GM10266 (cell line): ENCODE data around the gene F2.

Experiments
- DNase-seq: peaks from one replicate; pipeline ENCODE4 v3.0.0; 2012; ENCODE audit errors: extremely low spot score
- TF ChIP-seq, protein P1 (sequence below): IDR thresholded peaks from 2 replicates; pipeline ENCODE4 v1.5.1; 2012; ENCODE audit warnings: mild to moderate bottlenecking, low read depth; ENCODE audit not compliant: control insufficient read depth, insufficient read depth; ENCODE audit errors: missing control alignments

Gene F2

DNA sequence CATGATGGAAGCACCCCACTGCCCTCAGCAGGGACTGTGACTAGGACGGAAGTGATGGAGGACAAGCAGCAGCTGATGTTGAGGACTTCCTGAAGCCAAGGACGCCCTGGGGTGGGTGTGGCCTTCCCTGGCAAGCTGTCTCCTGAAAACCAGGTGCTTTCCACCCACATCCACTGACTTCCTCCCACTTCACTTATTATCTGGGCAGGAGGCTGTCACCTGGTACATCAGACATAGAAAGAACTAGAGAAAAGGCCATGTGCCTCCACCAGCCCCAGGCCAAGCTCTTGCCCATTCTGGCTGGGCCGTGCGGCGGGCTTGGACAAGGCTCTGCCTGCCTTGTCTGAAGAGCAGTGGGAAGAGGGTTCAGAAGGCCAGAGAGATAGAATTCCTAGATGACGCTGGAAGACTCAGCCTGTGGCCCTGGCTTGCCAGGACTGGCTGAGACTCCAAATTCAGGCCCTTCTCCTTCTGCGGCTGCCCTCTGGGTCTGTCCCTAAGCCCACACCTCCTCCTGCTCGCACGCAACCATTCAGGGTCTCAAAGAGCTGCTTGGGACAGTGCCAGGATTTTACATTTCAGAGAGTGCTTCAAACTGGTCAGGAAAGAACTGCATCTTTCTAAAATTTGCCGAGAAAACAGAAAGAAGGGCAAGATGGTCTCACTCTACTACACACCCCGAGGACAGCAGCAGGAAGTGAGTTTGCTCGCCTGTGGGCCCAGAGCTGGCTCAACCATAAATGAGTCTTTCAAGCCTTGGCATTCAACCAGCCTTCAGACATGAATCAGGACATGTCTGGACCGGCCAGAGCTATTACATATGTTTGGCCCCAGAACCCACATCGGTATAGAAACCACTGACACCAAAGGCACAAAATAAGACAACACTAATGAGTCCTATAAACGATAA is 31.9 kb upstream of the F2 start:
- no peak for DNase-seq
- TF ChIP-seq, protein P1, sequence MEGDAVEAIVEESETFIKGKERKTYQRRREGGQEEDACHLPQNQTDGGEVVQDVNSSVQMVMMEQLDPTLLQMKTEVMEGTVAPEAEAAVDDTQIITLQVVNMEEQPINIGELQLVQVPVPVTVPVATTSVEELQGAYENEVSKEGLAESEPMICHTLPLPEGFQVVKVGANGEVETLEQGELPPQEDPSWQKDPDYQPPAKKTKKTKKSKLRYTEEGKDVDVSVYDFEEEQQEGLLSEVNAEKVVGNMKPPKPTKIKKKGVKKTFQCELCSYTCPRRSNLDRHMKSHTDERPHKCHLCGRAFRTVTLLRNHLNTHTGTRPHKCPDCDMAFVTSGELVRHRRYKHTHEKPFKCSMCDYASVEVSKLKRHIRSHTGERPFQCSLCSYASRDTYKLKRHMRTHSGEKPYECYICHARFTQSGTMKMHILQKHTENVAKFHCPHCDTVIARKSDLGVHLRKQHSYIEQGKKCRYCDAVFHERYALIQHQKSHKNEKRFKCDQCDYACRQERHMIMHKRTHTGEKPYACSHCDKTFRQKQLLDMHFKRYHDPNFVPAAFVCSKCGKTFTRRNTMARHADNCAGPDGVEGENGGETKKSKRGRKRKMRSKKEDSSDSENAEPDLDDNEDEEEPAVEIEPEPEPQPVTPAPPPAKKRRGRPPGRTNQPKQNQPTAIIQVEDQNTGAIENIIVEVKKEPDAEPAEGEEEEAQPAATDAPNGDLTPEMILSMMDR, result no peak

GRCh38 chr11:46690702-46691101 is 28.3 kb upstream of the F2 start:
- DNase-seq, result no peak
- TF ChIP-seq, protein P1, result no peak

- no peak for DNase-seq
- TF ChIP-seq, protein P1, result no peak
These were observed 26.6 kb upstream of the F2 start for GRCh38 chr11:46692450-46692849.

DNA sequence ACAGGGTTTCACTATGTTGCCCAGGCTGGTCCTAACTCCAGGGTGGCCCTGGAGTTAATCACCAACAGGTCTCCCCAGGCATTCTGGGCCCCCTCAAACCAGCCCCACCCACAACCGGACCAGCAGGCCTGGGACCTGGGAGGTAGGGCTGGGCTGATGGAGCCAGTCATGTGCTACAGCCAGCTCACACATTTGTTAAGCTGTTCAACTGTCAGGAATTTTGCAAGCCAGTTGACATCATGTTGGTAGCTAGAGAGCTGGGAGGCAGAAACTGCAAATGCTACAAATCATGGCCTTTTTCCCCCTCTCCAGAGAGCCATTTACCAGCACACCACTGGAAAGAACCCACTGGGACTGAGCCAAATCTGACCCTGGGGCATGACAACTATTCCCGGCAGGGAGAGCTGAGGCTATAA is 25.4 kb upstream of the F2 start:
- TF ChIP-seq, protein P1, result no peak
- no peak for DNase-seq

GRCh38 chr11:46694072-46694471 is 24.9 kb upstream of the F2 start:
- TF ChIP-seq, protein P1, result no peak
- no peak for DNase-seq

GRCh38 chr11:46694607-46695006 is 24.4 kb upstream of the F2 start:
- no peak for DNase-seq
- TF ChIP-seq, protein P1, result no peak
